ENCODE results near the gene GPR155.

GPR155 gene, protein sequence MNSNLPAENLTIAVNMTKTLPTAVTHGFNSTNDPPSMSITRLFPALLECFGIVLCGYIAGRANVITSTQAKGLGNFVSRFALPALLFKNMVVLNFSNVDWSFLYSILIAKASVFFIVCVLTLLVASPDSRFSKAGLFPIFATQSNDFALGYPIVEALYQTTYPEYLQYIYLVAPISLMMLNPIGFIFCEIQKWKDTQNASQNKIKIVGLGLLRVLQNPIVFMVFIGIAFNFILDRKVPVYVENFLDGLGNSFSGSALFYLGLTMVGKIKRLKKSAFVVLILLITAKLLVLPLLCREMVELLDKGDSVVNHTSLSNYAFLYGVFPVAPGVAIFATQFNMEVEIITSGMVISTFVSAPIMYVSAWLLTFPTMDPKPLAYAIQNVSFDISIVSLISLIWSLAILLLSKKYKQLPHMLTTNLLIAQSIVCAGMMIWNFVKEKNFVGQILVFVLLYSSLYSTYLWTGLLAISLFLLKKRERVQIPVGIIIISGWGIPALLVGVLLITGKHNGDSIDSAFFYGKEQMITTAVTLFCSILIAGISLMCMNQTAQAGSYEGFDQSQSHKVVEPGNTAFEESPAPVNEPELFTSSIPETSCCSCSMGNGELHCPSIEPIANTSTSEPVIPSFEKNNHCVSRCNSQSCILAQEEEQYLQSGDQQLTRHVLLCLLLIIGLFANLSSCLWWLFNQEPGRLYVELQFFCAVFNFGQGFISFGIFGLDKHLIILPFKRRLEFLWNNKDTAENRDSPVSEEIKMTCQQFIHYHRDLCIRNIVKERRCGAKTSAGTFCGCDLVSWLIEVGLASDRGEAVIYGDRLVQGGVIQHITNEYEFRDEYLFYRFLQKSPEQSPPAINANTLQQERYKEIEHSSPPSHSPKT

DNA sequence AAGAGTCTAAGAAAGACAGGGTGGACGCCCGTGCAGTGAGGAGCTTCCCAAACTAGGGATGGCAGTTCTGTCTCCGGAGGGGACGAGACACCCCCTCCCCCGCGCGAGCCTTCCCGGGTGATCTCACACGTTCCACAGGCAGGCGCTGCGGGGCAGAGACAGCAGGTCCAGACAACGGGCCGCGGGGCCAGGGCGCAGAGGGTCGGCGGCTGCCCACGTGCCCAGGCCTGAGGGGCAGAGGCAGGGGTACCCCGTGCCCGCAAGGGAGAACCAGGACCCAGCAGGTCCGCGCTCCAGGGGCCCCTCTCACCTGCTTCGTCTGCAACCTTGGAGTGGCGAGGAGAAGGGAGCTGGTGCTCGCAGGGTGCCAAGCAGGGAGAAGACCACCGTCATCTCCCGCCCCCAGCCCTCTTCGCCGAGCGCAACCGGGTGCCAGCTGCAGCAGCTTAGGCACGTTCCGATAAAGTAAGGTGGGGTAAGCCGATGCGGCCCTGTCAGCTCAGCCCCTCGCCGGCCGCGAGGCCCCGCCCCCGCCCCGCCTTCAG lies at the start of gene GPR155:
TSS of gene GPR155 (minus strand) at position 467 of the 545 bp plus-strand sequence. CDS start 5,073 bp downstream, outside the sequence.
- DNase-seq: peak; percentile 39

GRCh38 chr2:174535757-174536703 lies 49.2 kb upstream of the GPR155 start:
- DNase-seq: no peak

GRCh38 chr2:174535083-174535482 lies 48.3 kb upstream of the GPR155 start:
- no peak for DNase-seq

GRCh38 chr2:174529916-174530315 lies 43.1 kb upstream of the GPR155 start:
- DNase-seq: no peak

- DNase-seq: no peak
These were observed 41.1 kb upstream of the GPR155 start for GRCh38 chr2:174527959-174528358.

GRCh38 chr2:174527101-174527721 lies 40.4 kb upstream of the GPR155 start:
- no peak for DNase-seq

- peak; percentile 27 for DNase-seq
These were observed 37.7 kb upstream of the GPR155 start for GRCh38 chr2:174524527-174524926.

DNA sequence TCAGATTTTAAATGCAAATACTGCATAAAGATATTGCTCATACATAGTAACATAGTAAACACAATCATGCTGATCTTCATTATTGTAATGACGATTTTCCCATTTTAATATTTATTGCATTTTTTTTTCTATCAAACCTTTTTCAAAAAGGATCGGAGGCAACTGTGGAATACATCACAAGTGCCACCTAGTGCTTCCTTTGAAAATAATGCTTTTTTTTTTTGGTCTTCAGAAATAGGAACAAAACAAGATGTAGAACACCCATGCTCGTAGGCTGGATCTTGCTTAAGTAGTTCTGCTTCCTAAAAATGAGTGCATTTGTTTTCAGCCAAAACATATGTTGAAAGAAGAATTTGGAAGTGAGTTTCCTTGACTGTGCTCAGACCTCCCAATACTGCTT lies 35.7 kb upstream of the GPR155 start:
- no peak for DNase-seq

- no peak for DNase-seq
These were observed 31.6 kb upstream of the GPR155 start for GRCh38 chr2:174518395-174518794.

GRCh38 chr2:174516501-174517378 lies 29.9 kb upstream of the GPR155 start:
- DNase-seq: no peak

DNA sequence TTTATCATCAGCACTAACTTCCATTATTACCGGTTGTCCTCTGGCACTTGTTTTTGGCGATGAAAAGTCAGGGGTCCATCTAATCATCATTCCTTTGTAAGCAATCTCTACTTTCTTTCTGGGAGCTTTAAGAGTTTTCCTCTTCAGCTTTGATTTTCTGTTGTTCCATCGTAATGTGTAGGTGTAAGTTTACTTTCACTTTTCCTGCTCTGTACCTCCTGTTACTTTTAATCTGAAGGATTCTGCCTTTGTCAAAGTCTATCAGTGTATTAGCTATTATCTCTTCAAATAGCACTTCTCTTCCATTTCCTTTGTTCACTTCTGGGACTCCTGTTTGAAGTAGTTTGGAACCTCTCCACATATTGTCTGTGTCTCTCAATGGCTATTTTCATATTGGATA lies 25.5 kb upstream of the GPR155 start:
- no peak for DNase-seq

GRCh38 chr2:174511580-174512260 lies 24.9 kb upstream of the GPR155 start:
- no peak for DNase-seq

- DNase-seq: no peak
These were observed 23.9 kb upstream of the GPR155 start for GRCh38 chr2:174510583-174511189.

- no peak for DNase-seq
These were observed 16.5 kb upstream of the GPR155 start for GRCh38 chr2:174503161-174503809.

DNA sequence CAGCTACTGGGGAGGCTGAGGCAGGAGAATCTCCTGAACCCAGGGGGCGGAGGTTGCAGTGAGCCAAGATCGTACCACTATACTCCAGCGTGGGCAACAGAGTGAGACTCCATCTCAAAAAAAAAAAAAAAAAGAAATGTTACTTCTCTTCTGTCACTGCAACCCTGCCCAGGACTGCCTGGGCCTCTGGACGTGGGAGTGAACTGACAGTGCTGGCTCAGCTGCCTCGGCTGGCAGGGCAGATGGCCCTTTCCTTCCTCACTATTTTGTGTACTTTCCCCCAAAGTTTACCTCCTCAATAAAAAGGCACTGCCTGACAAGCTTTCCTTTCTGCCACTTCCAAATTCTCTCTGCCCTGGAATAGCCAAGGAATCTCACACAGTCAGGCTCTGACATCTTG lies 12.5 kb upstream of the GPR155 start:
- no peak for DNase-seq

DNA sequence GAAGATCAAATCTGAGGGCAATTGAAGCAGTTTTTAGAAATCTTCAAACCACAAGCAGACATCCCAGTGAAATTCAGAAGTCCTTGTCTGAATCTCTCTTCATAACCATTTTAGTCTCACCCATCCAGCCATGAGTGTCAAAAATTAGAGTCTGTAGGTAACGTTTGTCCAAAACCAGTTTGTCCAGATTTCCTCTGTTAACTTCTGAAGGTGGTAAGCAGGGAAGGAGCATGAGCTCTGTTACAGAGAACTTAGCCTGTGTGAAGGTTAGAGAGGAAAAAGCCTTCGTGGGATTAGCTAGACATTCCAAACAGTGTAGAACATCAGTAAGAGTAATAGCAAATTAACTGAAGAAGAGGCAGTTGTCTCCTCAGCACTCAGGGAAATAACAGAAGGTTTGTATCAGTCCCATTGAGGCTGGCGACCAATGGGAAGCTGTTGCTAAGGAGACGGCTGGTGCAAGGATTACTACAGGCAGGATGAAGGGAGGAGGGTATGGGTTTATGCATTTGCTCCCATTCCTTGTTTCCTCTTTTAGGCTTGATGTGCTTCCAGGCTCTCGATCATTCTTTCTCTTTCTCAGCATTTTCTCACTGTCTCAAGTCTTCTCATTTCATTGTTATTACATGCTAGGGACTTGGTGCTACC lies 8.7 kb upstream of the GPR155 start:
- no peak for DNase-seq

GRCh38 chr2:174493549-174494331 lies 6.9 kb upstream of the GPR155 start:
- no peak for DNase-seq

- peak; percentile 78 for DNase-seq
These were observed 6.2 kb upstream of the GPR155 start for GRCh38 chr2:174492963-174493431.

Data from CD4-positive, alpha-beta T cell treated with Interleukin-15 for 1 hour (primary cell).